CD1c-positive myeloid dendritic cell (primary cell): ENCODE measurements around the gene GAK.
"Not testable (repeated sequence)": the region's sequence is repeated elsewhere in the genome, so short reads cannot be mapped to it uniquely, and the experiment has no call there.

Experiments
- DNase-seq: peaks from one replicate; pipeline ENCODE4 v3.0.0-alpha.2; 2016; ENCODE audit errors: extremely low spot score

Gene GAK

DNA sequence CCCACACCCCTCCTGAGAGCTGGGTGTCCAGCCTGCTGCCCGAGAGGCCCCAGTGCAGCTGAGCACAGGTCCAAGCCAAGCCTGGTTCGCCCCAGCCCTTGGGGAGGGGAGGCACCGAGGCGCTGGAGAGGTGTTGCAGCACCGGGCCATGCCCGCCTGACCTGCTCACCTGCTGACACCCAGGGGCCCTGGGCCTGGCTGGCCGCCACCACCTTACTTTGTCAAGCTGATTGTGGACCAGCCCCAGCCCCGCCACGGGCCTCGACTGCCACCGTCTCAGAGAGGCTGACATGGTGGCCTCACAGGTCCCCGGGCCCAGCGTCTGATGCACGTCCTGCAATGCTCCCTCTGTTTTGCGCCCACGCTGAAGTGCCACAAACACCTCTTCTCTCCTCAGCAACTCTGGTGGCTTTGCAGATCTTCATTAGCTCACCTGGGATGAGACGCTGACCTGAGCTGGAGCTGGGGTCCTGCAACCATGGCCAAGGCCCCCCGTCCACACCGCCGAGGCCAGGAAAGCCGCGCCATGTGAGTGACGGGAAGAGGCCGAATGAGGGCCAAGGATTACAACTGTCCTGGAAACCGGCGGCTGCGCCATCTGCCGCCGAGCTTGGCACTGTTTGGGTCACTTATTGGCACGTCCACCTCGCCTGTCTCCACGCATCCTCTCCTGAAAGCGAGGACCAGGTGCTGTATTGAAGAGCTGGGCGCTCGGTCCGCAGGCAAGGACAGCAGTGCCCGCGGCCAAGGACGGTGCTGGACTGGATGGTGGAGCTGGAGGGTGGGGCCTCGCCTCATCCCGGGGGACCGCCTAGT, 113.8 kb downstream of the GAK start:
- no peak for DNase-seq

DNA sequence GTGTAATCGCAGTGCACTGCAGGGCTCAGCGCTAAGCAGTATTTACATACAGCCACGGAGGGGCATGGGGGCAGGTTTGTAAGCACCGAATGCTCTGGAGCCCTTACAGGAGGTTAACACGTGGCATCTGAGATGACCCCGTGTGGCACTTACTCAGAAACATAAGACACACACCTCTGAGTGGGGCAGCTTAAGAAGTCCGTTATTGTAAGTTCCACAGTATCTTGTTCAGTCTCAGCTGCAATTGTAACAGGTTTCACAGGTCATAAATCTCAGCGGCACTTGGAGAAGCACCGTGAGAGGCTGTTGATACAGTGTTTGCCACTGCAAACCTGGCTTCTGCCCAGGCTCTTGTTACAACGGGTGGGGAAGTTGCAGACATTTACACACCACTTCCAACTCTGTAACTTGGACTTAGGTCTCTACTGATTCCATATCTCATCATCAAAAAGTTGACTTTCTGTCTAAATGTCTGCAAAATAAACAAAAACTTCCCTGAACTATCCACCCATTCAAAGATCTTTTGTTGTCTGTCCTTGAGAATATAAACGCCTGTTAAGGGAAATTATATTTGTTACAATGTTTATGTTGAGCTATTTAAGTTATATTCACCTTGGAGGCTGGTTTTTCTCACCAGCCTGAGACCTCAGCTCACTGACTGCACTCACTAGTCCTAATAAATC, 116.5 kb downstream of the GAK start:
- DNase-seq: no peak

DNA sequence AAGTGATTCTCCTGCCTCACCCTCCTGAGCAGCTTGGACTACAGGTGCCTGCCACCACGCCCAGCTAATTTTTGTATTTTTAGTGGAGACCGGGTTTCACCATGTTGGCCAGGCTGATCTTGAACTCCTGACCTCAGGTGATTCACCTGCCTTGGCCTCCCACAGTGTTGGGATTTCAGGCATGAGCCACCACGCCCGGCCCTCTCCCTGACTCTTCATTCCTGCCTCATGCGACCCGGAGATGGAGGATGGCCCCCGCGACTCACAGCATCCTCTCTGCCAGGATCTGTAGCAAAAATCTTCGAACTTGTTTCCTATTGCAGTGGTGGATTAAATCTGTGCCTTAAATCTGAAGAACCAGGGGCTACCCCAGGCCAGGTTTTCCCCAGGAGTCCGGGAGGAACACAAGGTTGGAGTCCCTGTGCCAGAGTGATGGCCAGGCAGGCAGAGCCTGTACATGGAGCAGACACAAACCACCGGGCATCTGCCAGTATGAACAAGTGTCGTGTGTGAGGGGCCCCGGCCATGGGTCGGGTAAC, 117.7 kb downstream of the GAK start:
- no peak for DNase-seq

DNA sequence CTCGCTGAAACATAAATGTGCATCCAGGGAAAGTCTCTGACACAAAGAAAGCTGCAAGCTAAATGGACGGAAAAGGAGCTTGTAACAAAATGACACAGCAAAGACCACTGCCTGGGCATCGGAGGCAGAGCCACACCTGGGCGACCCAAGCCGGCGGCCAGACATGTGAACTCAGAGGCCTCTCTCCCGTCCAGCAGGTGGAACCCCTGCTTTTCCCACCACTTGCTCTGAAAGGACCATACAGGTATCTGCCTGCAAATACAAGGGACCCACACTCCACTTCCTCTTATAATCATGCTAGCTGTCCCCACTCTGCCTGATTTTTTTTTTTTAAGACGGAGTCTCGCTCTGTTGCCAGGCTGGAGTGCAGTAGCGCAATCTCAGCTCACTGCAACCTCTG, 118.2 kb downstream of the GAK start:
- DNase-seq: no peak

DNA sequence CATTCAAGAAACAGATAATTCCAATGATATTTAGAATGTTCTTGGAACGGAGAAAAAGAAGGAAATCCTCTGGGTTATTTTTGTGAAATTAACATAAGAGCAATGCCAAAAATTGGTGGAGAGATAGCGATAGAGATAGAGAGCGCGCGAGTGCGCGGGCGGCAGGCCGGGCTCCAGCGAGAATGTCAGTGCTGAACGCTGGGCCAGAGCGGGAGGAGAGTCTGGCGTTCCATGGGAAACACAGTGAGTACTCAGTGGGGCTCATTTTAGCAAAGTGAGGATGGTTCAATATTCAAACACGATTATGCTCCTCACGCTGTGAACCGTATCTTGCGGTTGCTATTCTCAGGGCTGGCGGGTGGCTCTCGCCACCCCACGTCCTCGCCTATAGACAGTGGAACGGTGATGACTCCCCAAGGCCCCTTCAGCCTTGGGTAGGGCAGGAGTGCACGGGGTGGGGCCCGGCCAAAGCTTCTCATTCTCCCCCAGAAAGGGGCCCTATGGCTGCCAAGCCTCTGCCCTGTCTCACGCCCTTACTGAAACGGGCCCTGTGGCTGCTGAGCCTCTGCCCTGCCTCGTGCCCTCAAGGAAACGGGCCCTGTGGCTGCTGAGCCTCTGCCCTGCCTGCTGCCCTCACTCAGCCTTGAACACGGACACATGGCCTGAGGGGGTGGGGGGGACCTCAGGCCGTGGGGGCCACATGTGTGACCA, 123.1 kb downstream of the GAK start:
- no peak for DNase-seq

DNA sequence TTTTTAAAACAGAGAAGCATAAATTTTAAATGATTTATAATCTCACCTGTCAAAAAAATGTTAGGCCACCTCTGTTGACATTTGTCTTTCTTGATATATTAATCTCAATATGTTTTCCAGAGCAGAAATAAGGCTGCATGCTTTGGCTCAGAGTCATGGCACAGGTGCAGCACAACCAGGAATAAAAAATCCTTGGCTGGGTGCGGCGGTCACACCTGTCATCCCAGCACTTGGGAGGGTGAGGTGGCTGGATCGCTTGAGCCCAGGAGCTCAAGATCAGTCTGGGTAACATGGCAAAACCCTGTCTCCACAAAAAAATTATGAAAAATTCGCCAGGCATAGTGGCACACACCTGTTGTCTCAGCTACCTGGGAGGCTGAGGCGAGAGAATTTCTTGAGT, 124.3 kb downstream of the GAK start:
- DNase-seq: no peak

DNA sequence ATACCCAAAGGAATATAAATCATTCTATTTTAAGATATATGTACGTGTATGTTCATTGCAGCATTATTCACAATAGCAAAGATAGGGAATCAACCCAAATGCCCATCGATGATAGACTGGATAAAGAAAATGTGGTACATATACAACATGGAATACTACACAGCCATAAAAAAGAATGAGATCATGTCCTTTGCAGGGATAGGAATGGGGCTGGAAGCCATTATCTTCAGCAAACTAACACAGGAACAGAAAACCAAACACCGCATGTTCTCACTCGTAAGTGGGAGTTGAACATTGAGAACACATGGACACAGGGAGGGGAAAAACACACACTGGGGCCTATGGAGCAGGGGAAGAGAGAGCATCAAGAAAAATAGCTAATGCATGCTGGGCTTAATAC, 125.1 kb downstream of the GAK start:
- DNase-seq: not testable (repeated sequence)

DNA sequence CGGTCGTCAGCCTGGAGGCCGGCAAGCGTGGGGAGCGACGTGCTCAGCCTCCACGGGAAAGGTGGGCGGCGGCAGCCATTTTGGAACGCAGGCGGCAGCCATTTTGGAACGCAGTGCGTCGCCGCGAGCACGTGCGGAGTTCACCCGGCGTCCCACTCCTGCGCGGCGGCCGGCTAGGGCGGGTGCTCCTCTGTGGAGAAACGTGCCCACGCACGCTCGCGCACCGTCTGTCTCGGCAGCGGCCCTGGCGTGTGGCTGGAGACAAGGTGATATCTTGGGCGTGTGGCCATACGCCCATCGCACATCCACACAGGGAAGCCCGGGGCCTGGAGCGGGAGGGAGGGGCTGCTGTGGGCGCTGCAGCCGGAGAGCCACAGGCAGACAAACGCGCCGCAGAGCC, 127.3 kb downstream of the GAK start:
- DNase-seq: no peak

DNA sequence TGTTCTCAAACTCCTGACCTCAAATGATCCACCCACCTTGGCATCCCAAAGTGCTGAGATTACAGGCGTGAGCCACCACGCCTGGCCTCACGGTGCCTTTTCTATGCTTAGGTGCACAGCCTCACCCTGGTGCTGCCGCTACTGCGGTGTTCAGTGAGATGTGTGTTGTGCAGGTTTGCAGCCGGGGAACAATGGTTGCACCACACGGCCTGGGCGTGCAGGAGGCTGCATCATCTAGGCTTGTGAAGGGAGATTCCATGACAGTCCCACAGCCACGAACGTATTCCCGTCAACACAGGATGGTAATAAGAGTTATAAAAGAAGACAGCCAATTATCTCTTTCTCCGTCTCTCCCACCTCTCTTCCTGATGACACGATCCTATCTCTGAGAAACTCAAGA, 128.2 kb downstream of the GAK start:
- no peak for DNase-seq

DNA sequence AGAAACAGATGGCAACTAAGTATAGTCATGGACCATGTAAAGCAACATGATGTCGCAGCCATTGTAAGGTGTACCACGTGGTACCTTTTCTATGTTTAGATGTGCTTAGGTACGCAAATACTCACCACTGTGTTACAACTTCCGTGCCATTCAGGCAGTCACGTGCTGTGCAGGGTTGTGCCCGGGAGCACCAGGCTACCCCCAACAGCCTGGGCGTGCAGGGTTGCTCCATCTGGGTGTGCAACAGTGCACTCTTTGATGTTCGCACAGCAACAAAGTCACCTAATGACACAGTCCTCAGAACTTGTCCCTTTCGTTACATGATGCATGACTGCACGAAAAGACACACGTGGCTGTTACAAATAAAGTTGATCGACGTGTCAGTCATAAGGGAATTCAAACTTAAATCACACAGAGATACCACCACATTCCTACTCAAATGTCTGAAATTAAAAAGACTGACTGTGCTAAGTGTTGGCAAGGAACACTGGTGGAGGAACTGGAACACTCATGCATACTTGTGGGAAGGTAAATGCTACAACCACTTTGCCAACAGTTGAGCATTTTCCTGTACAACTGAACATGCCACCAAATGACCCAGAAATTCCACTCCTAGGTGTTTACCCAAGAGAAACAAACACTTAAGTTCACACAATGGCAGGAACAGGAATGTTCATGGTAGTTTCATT, 130.5 kb downstream of the GAK start:
- DNase-seq: no peak
